H9 (cell line): Measurements from ENCODE around the gene FAM110A. TPM values are rescaled to one million over a fixed set of nuclear protein-coding genes. Genes with fewer than 3 reads are reported as not detected.
"Not testable (repeated sequence)": the region's sequence is repeated elsewhere in the genome, so short reads cannot be mapped to it uniquely, and the experiment has no call there.

ENCODE experiments used
- DNase-seq: peaks from one replicate; pipeline ENCODE4 v3.0.0-alpha.2; 2017
- H2AFZ ChIP-seq: one replicate; pipeline ENCODE4 v1.6.1; 2013; ENCODE audit warnings: mild to moderate bottlenecking, low read length, control low read depth, moderate library complexity
- H2AK5ac ChIP-seq: 2 replicates; pipeline ENCODE4 v1.6.1; 2013; ENCODE audit warnings: low read length, control low read depth, mixed read lengths; ENCODE audit not compliant: insufficient read length
- H2BK120ac ChIP-seq: one replicate; pipeline ENCODE4 v1.6.1; 2013; ENCODE audit warnings: low read depth, mild to moderate bottlenecking, low read length, control low read depth, inconsistent platforms; ENCODE audit not compliant: poor library complexity, severe bottlenecking
- H2BK12ac ChIP-seq: 2 replicates; pipeline ENCODE4 v1.6.1; 2013; ENCODE audit warnings: low read length, control low read depth, mixed read lengths, low read depth; ENCODE audit not compliant: insufficient read length
- H2BK15ac ChIP-seq: 2 replicates; pipeline ENCODE4 v1.6.1; 2013; ENCODE audit warnings: low read depth, low read length, control low read depth
- H2BK20ac ChIP-seq: one replicate; pipeline ENCODE4 v1.6.1; 2013; ENCODE audit warnings: low read depth, mild to moderate bottlenecking, low read length, control low read depth, inconsistent platforms; ENCODE audit not compliant: poor library complexity, severe bottlenecking
- H2BK5ac ChIP-seq: 2 replicates; pipeline ENCODE4 v1.6.1; 2013; ENCODE audit warnings: low read length, control low read depth, mixed read lengths; ENCODE audit not compliant: insufficient read length
- H3K14ac ChIP-seq: 2 replicates; pipeline ENCODE4 v1.6.1; 2013; ENCODE audit warnings: low read length, control low read depth; ENCODE audit not compliant: insufficient read depth
- H3K18ac ChIP-seq: 2 replicates; pipeline ENCODE4 v1.6.1; 2013; ENCODE audit warnings: low read depth, mild to moderate bottlenecking, mixed read lengths, low read length, control low read depth; ENCODE audit not compliant: insufficient read length
- H3K23ac ChIP-seq: 2 replicates; pipeline ENCODE4 v1.6.1; 2013; ENCODE audit warnings: low read length, control low read depth, mixed read lengths, low read depth; ENCODE audit not compliant: insufficient read length
- H3K23me2 ChIP-seq: 2 replicates; pipeline ENCODE4 v1.6.1; 2013; ENCODE audit warnings: low read depth, mild to moderate bottlenecking, mixed read lengths, low read length, control low read depth; ENCODE audit not compliant: insufficient read length, poor library complexity, severe bottlenecking
- H3K27ac ChIP-seq: 2 replicates; pipeline ENCODE4 v1.5.1; 2013; ENCODE audit warnings: low read length, control low read depth, mixed read lengths, low read depth; ENCODE audit not compliant: insufficient read length
- H3K27me3 ChIP-seq: 2 replicates; pipeline ENCODE4 v1.6.1; 2013; ENCODE audit warnings: low read length, control low read depth, inconsistent platforms; ENCODE audit not compliant: insufficient read depth
- H3K4ac ChIP-seq: 2 replicates; pipeline ENCODE4 v1.6.1; 2013; ENCODE audit warnings: low read depth, mild to moderate bottlenecking, control low read depth, inconsistent platforms, low read length, moderate library complexity
- H3K4me1 ChIP-seq: 2 replicates; pipeline ENCODE4 v1.6.1; 2013; ENCODE audit warnings: low read length, control low read depth, inconsistent platforms; ENCODE audit not compliant: insufficient read depth
- H3K4me2 ChIP-seq: 2 replicates; pipeline ENCODE4 v1.6.1; 2013; ENCODE audit warnings: low read length, control low read depth, mixed read lengths; ENCODE audit not compliant: insufficient read length, insufficient read depth
- H3K56ac ChIP-seq: 2 replicates; pipeline ENCODE4 v1.6.1; 2013; ENCODE audit warnings: low read depth, mild to moderate bottlenecking, mixed read lengths, low read length, control low read depth; ENCODE audit not compliant: insufficient read length
- H3K79me1 ChIP-seq: 2 replicates; pipeline ENCODE4 v1.6.1; 2013; ENCODE audit warnings: low read depth, mild to moderate bottlenecking, moderate library complexity, low read length, control low read depth, inconsistent platforms; ENCODE audit not compliant: insufficient read depth, poor library complexity, severe bottlenecking
- H3K79me2 ChIP-seq: 2 replicates; pipeline ENCODE4 v1.6.1; 2013; ENCODE audit warnings: low read length, control low read depth, inconsistent platforms; ENCODE audit not compliant: insufficient read depth
- H3K9ac ChIP-seq: 2 replicates; pipeline ENCODE4 v1.6.1; 2013; ENCODE audit warnings: low read length, control low read depth, mixed read lengths; ENCODE audit not compliant: insufficient read length; ENCODE audit errors: extremely low read depth
- H3K9me3 ChIP-seq: one replicate; pipeline ENCODE4 v1.6.1; 2013; ENCODE audit warnings: low read depth, low read length, inconsistent platforms; ENCODE audit not compliant: control insufficient read depth
- H3T11ph ChIP-seq: one replicate; pipeline ENCODE4 v1.6.1; 2013; ENCODE audit warnings: mild to moderate bottlenecking, low read length, control low read depth, inconsistent platforms
- H4K20me1 ChIP-seq: one replicate; pipeline ENCODE4 v1.6.1; 2013; ENCODE audit not compliant: control insufficient read depth, insufficient read length, insufficient read depth
- H4K5ac ChIP-seq: 2 replicates; pipeline ENCODE4 v1.6.1; 2013; ENCODE audit warnings: low read depth, mild to moderate bottlenecking, mixed read lengths, low read length, control low read depth; ENCODE audit not compliant: insufficient read length
- H4K8ac ChIP-seq: replicated peaks from 2 replicates; pipeline ENCODE4 v1.6.1; 2013; ENCODE audit warnings: low read length, control low read depth, mixed read lengths, low read depth; ENCODE audit not compliant: insufficient read length
- H4K91ac ChIP-seq: 2 replicates; pipeline ENCODE4 v1.6.1; 2013; ENCODE audit warnings: low read depth, mild to moderate bottlenecking, moderate library complexity, mixed read lengths, low read length, control low read depth; ENCODE audit not compliant: insufficient read length
- H3K27ac Mint-ChIP-seq, 3 experiments: 2 replicates in 2 of 3; 3 replicates in 1 of 3; pipeline ENCODE4 v1.8.0; 2020 to 2021; ENCODE audit warnings: mixed read lengths in 3 of 3, mild to moderate bottlenecking in 1 of 3, moderate library complexity in 1 of 3
- H3K27me3 Mint-ChIP-seq: 2 replicates; pipeline ENCODE4 v1.8.0; 2021; ENCODE audit warnings: low read depth, mild to moderate bottlenecking, moderate library complexity, mixed read lengths
- H3K36me3 Mint-ChIP-seq, 3 experiments: 2 replicates in 2 of 3; 3 replicates in 1 of 3; pipeline ENCODE4 v1.8.0; 2020 to 2021; ENCODE audit warnings: low read depth in 3 of 3, mixed read lengths in 3 of 3; ENCODE audit not compliant: insufficient read depth in 1 of 3
- H3K4me1 Mint-ChIP-seq, 2 experiments: 2 replicates each; pipeline ENCODE4 v1.8.0; 2020; ENCODE audit warnings: mixed read lengths in 2 of 2
- H3K4me3 Mint-ChIP-seq, 2 experiments: 2 replicates in 1 of 2; 3 replicates in 1 of 2; pipeline ENCODE4 v1.8.0; 2020 to 2021; ENCODE audit warnings: mild to moderate bottlenecking in 2 of 2, mixed read lengths in 2 of 2, moderate library complexity in 1 of 2
- H3K9me3 Mint-ChIP-seq, 2 experiments: 2 replicates in 1 of 2; 3 replicates in 1 of 2; pipeline ENCODE4 v1.8.0; 2020; ENCODE audit warnings: mild to moderate bottlenecking in 2 of 2, mixed read lengths in 2 of 2, moderate library complexity in 1 of 2
- CTCF ChIP-seq: fragments of 200-600 bp; sonication (generic); conservative IDR thresholded peaks from 3 replicates; pipeline ENCODE4 v1.8.0; 2021; ENCODE audit warnings: antibody characterized with exemption, mild to moderate bottlenecking
- WGBS: extraction: QIAGEN DNeasy Blood & Tissue Kit; methylation state at CpG from one replicate; pipeline ENCODE4 v1.1.7; 2013; ENCODE audit warnings: missing lambda C conversion rate, low lambda C conversion rate, mixed read lengths; ENCODE audit not compliant: insufficient read length; ENCODE audit errors: extremely low coverage; 5-methylcytosine and 5-hydroxymethylcytosine counted together
- total RNA-seq: library from RNA; stranded (reverse); gene quantifications from 2 replicates; pipeline ENCODE4 v1.2.1, GENCODE V29; 2021

The FAM110A gene
- total RNA-seq, 1 experiment from 2014 or later: 10.3 TPM

- Histone ChIP-seq H3K27ac (no peak overlapping the region), H2BK20ac (no peak overlapping the region), H3K18ac (no peak overlapping the region), H4K20me1 (no peaks in the 10 kb centered on the region), H3K9me3 (no peaks in the 10 kb centered on the region), H3K4ac (no peak overlapping the region), H2AFZ (no peak overlapping the region), H3K4me1 (no peaks in the 10 kb centered on the region), H3K79me1 (no peaks in the 10 kb centered on the region), H3K79me2 (no peaks in the 10 kb centered on the region), H3K14ac (no peak overlapping the region), H2BK12ac (no peak overlapping the region), H3K27me3 (no peaks in the 10 kb centered on the region), H3K4me2 (no peak overlapping the region), H3K56ac (no peak overlapping the region), H3K23me2 (no peaks in the 10 kb centered on the region), H3K9ac (no peak overlapping the region), H4K5ac (no peak overlapping the region), H2AK5ac (no peak overlapping the region), H2BK15ac (no peak overlapping the region), H2BK5ac (no peak overlapping the region), H3K23ac (no peak overlapping the region), H2BK120ac (no peak overlapping the region), H3T11ph (no peak overlapping the region), H4K8ac (no peak overlapping the region), H4K91ac (no peak overlapping the region)
- Mint-ChIP-seq H3K4me1 (peaks cover 9 to 19% of the 10 kb centered on the region in 2 experiments), H3K4me3 (no peak overlapping the region), H3K27ac (no peak overlapping the region), H3K9me3 (peaks cover 5% of the 10 kb centered on the region in 2 experiments), H3K27me3 (peaks cover 12% of the 10 kb centered on the region), H3K36me3 (peaks cover 0 to 2% (median 0%) of the 10 kb centered on the region in 3 experiments; a peak in 2 of 7 replicates)
- no peak for DNase-seq
- TF ChIP-seq CTCF: no peak
- no CpG with 5 or more reads among the region's 4 CpGs for WGBS
Observed at GRCh38 chr20:891706-892080, 58.2 kb downstream of the FAM110A start.

GRCh38 chr20:892371-892770, 58.9 kb downstream of the FAM110A start:
- not testable (repeated sequence) for H2BK120ac ChIP-seq, H3K27me3 Mint-ChIP-seq, H3K4me3 Mint-ChIP-seq, H4K8ac ChIP-seq, H3K18ac ChIP-seq, H3K14ac ChIP-seq, H4K91ac ChIP-seq, H3K9me3 ChIP-seq, H4K5ac ChIP-seq, H3K4me2 ChIP-seq, H3K27me3 ChIP-seq, H3K27ac Mint-ChIP-seq, H3K23ac ChIP-seq, H3K23me2 ChIP-seq, H2BK20ac ChIP-seq, H4K20me1 ChIP-seq, H2BK5ac ChIP-seq, H3K79me2 ChIP-seq, H3K79me1 ChIP-seq, H2AFZ ChIP-seq, DNase-seq, H3K9ac ChIP-seq, H3K27ac ChIP-seq, H3K36me3 Mint-ChIP-seq, H2BK12ac ChIP-seq, H2BK15ac ChIP-seq, H3K4ac ChIP-seq, H3T11ph ChIP-seq, H2AK5ac ChIP-seq, H3K56ac ChIP-seq, H3K4me1 ChIP-seq
- no CpG with 5 or more reads among the region's 5 CpGs for WGBS
- Mint-ChIP-seq H3K9me3 (peaks cover 9 to 11% of the 10 kb centered on the region in 2 experiments), H3K4me1 (peaks cover 9 to 19% of the 10 kb centered on the region in 2 experiments)
